Astrocyte (in vitro differentiated cells and primary cell): ENCODE results near the gene ARHGEF26. TPM values are rescaled to one million over a fixed set of nuclear protein-coding genes. Genes with fewer than 3 reads are reported as not detected.

Experiments used
- DNase-seq: peaks from one replicate; pipeline ENCODE4 v3.0.0-alpha.2; 2010; ENCODE audit warnings: low read depth
- FAIRE-seq: peaks from 2 replicates; lab custom pipeline; 2011; peaks lifted over from hg19 to GRCh38; lab: Jason Lieb, UNC
- H2AFZ ChIP-seq: 2 replicates; pipeline ENCODE4 v1.6.0; 2012; ENCODE audit warnings: low read depth, low read length, inconsistent platforms
- H3K27ac ChIP-seq: 2 replicates; pipeline ENCODE4 v1.5.1; 2011; ENCODE audit warnings: low read depth, low read length, inconsistent platforms
- H3K27me3 ChIP-seq: 2 replicates; pipeline ENCODE4 v1.6.0; 2011; ENCODE audit warnings: low read length, inconsistent platforms; ENCODE audit not compliant: insufficient read depth
- H3K36me3 ChIP-seq: 2 replicates; pipeline ENCODE4 v1.5.1; 2011; ENCODE audit warnings: low read length, inconsistent platforms; ENCODE audit not compliant: insufficient read depth
- H3K4me1 ChIP-seq: 2 replicates; pipeline ENCODE4 v1.5.1; 2011; ENCODE audit warnings: low read length, inconsistent platforms; ENCODE audit not compliant: insufficient read depth
- H3K4me2 ChIP-seq: 2 replicates; pipeline ENCODE4 v1.6.0; 2012; ENCODE audit warnings: low read length, inconsistent platforms
- H3K4me3 ChIP-seq: 2 replicates; pipeline ENCODE4 v1.5.1; 2011; ENCODE audit warnings: low read depth, mild to moderate bottlenecking, low read length, inconsistent platforms; ENCODE audit not compliant: insufficient read depth
- H3K79me2 ChIP-seq: 2 replicates; pipeline ENCODE4 v1.6.0; 2012; ENCODE audit warnings: mild to moderate bottlenecking, low read length, inconsistent platforms; ENCODE audit not compliant: insufficient read depth
- H3K9ac ChIP-seq: 2 replicates; pipeline ENCODE4 v1.6.0; 2012; ENCODE audit warnings: mild to moderate bottlenecking, low read length, inconsistent platforms
- H3K9me3 ChIP-seq: 2 replicates; pipeline ENCODE4 v1.5.1; 2012; ENCODE audit warnings: low read depth, mild to moderate bottlenecking, low read length, inconsistent platforms; ENCODE audit not compliant: insufficient read depth
- H4K20me1 ChIP-seq: 2 replicates; pipeline ENCODE4 v1.6.0; 2012; ENCODE audit warnings: low read length, inconsistent platforms; ENCODE audit not compliant: insufficient read depth
- H3K27ac Mint-ChIP-seq: one replicate; pipeline ENCODE4 v1.8.0; 2021; ENCODE audit warnings: mild to moderate bottlenecking, mixed read lengths; ENCODE audit not compliant: unreplicated experiment
- H3K27me3 Mint-ChIP-seq: one replicate; pipeline ENCODE4 v1.8.0; 2021; ENCODE audit warnings: low read depth, mixed read lengths; ENCODE audit not compliant: unreplicated experiment
- H3K36me3 Mint-ChIP-seq: one replicate; pipeline ENCODE4 v1.8.0; 2021; ENCODE audit warnings: low read depth, mixed read lengths; ENCODE audit not compliant: unreplicated experiment
- H3K4me1 Mint-ChIP-seq: one replicate; pipeline ENCODE4 v1.8.0; 2021; ENCODE audit warnings: low read depth, mixed read lengths; ENCODE audit not compliant: unreplicated experiment
- H3K4me3 Mint-ChIP-seq: one replicate; pipeline ENCODE4 v1.8.0; 2021; ENCODE audit warnings: mild to moderate bottlenecking, moderate library complexity, mixed read lengths; ENCODE audit not compliant: unreplicated experiment
- H3K9me3 Mint-ChIP-seq: one replicate; pipeline ENCODE4 v1.8.0; 2021; ENCODE audit warnings: mild to moderate bottlenecking, mixed read lengths; ENCODE audit not compliant: unreplicated experiment
- CTCF ChIP-seq: IDR thresholded peaks from 2 replicates; pipeline ENCODE4 v1.5.1; 2011; ENCODE audit warnings: low read depth, mild to moderate bottlenecking, inconsistent platforms, low read length, moderate library complexity; ENCODE audit not compliant: insufficient read depth
- EZH2 ChIP-seq: IDR thresholded peaks from 2 replicates; pipeline ENCODE4 v1.6.1; 2012; ENCODE audit warnings: mild to moderate bottlenecking, low read length, inconsistent platforms; ENCODE audit not compliant: insufficient read depth
- total RNA-seq: library from RNA; stranded (reverse); gene quantifications from 2 replicates; pipeline ENCODE4 v1.2.1, GENCODE V29; 2021

The ARHGEF26 gene
- total RNA-seq, 1 donor from 2014 or later, result 1.7 TPM

GRCh38 chr3:154126651-154127050, 5.5 kb downstream of the ARHGEF26 start:
- Mint-ChIP-seq H3K27me3 (no peaks in the 10 kb centered on the region), H3K4me3 (no peak overlapping the region), H3K4me1 (peaks cover 10% of the 10 kb centered on the region), H3K9me3 (no peaks in the 10 kb centered on the region), H3K27ac (no peak overlapping the region), H3K36me3 (no peaks in the 10 kb centered on the region)
- FAIRE-seq (no peak), DNase-seq (no peak)
- Histone ChIP-seq H4K20me1 (no peaks in the 10 kb centered on the region), H3K79me2 (no peaks in the 10 kb centered on the region), H3K27me3 (no peaks in the 10 kb centered on the region), H3K9me3 (no peaks in the 10 kb centered on the region), H3K4me3 (no peak overlapping the region), H3K4me2 (no peak overlapping the region), H2AFZ (no peak overlapping the region), H3K9ac (no peak overlapping the region), H3K4me1 (peaks cover 19% of the 10 kb centered on the region), H3K27ac (no peak overlapping the region), H3K36me3 (no peaks in the 10 kb centered on the region)
- TF ChIP-seq CTCF, result no peak
- no peak for TF ChIP-seq EZH2

DNA sequence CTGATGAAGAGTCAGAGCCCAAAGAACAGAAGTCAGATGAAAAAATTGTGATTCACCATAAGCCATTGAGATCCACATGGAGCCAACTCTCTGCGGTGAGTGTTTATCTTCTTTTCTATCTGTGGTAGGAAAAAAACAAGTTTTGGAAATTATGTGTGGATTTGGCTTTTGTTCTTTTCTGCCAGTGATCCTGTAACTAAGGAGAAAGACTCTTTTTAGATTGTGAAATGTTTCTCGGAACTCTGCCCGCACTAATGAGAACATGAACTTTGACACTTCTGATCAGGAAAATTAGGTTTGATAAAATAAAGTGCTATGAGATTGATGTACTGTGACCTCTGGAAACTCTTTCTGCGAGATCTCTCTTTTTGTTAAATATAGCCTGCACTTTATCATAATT, 8.4 kb downstream of the ARHGEF26 start:
- Histone ChIP-seq H3K27ac (no peak overlapping the region), H4K20me1 (no peaks in the 10 kb centered on the region), H3K79me2 (no peaks in the 10 kb centered on the region), H3K4me2 (no peak overlapping the region), H3K9ac (no peak overlapping the region), H2AFZ (no peak overlapping the region), H3K4me1 (no peaks in the 10 kb centered on the region), H3K36me3 (no peaks in the 10 kb centered on the region), H3K4me3 (no peak overlapping the region), H3K27me3 (no peaks in the 10 kb centered on the region), H3K9me3 (no peaks in the 10 kb centered on the region)
- no peak overlapping the region for H3K4me3 Mint-ChIP-seq
- DNase-seq (peak; percentile 63), FAIRE-seq (no peak)
- no peaks in the 10 kb centered on the region for H3K27me3 Mint-ChIP-seq
- peaks cover 2% of the 10 kb centered on the region for H3K9me3 Mint-ChIP-seq
- H3K4me1 Mint-ChIP-seq, result no peaks in the 10 kb centered on the region
- TF ChIP-seq EZH2 (no peak), CTCF (no peak)
- no peak overlapping the region for H3K27ac Mint-ChIP-seq
- H3K36me3 Mint-ChIP-seq, result no peaks in the 10 kb centered on the region

DNA sequence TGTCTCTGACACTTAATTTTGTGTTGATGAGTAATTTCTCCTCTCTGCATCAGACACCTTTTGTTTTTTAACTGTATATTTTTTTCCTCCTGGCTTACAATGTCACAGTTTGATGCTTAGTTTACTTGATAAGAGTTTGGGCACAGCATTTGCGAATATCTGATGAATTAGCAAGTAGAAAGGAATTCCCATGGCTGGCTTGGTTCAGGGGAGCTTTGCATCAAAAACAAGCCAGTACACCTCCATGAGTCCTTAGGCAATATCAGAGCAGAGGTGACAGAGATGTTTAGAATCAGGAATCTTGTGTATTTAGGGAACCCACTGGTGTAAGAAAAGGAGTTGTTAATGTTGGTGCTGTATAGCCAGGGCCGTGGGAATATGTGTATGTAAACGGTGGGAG, 9.3 kb downstream of the ARHGEF26 start:
- Histone ChIP-seq H2AFZ (no peak overlapping the region), H3K4me3 (no peak overlapping the region), H3K4me1 (no peaks in the 10 kb centered on the region), H3K27me3 (no peaks in the 10 kb centered on the region), H3K9me3 (no peaks in the 10 kb centered on the region), H3K36me3 (no peaks in the 10 kb centered on the region), H3K4me2 (no peak overlapping the region), H4K20me1 (no peaks in the 10 kb centered on the region), H3K9ac (no peak overlapping the region), H3K79me2 (no peaks in the 10 kb centered on the region), H3K27ac (no peak overlapping the region)
- peaks cover 2% of the 10 kb centered on the region for H3K9me3 Mint-ChIP-seq
- FAIRE-seq, result no peak
- no peaks in the 10 kb centered on the region for H3K4me1 Mint-ChIP-seq
- H3K36me3 Mint-ChIP-seq, result no peaks in the 10 kb centered on the region
- H3K27me3 Mint-ChIP-seq, result no peaks in the 10 kb centered on the region
- no peak overlapping the region for H3K4me3 Mint-ChIP-seq
- TF ChIP-seq EZH2 (no peak), CTCF (no peak)
- DNase-seq, result no peak
- no peak overlapping the region for H3K27ac Mint-ChIP-seq
